ENCODE data around the gene LRRC53.

The LRRC53 gene

DNA sequence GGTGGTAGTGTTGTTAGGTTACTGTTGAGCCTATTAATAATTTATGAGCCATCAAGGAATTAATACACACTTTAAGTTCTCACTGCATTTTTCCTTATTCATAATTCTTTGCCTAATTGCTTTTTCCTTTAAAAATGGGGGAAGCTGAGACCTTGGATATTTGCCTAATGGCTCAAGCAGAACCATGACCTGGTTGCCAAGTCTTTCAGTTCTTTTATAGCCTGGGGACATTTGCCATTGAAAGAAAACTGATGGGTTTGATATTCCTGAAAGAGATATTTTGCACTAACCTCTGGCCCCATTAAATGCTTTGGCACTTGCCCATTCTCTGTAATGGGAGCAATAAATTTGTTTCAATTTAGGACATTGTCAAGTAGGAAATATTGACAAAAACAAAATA lies 18.5 kb upstream of the LRRC53 start:
- no peak overlapping the region for H3K4me3 ChIP-seq (ENCODE audit: low read depth, low read length)
- TF ChIP-seq, protein P1, sequence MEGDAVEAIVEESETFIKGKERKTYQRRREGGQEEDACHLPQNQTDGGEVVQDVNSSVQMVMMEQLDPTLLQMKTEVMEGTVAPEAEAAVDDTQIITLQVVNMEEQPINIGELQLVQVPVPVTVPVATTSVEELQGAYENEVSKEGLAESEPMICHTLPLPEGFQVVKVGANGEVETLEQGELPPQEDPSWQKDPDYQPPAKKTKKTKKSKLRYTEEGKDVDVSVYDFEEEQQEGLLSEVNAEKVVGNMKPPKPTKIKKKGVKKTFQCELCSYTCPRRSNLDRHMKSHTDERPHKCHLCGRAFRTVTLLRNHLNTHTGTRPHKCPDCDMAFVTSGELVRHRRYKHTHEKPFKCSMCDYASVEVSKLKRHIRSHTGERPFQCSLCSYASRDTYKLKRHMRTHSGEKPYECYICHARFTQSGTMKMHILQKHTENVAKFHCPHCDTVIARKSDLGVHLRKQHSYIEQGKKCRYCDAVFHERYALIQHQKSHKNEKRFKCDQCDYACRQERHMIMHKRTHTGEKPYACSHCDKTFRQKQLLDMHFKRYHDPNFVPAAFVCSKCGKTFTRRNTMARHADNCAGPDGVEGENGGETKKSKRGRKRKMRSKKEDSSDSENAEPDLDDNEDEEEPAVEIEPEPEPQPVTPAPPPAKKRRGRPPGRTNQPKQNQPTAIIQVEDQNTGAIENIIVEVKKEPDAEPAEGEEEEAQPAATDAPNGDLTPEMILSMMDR (IDR thresholded peaks at IDR 0.05; ENCODE audit: borderline replicate concordance, insufficient read depth, low read depth, low read length): no peak

DNA sequence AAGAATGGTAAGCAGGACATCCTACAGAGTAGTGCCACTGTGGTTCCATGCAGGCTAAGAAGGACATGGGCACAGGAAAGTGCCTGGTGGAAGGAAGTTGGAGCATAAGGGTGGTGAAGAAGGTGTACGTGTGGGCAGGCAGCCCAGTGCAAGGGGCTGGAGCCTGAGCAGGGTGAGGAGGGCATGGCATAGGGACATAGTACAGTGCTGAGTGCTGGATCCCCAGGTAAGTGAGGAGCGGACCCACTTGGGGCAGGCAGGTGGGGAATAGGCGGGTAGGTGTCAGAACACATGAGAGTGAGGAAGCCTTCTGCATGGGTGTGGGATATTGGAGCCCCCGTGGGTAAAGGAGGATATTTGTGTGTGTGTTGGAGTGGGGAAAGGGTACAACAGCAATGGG lies 15.7 kb upstream of the LRRC53 start:
- TF ChIP-seq, protein P1 (IDR thresholded peaks at IDR 0.05; ENCODE audit: borderline replicate concordance, insufficient read depth, low read depth, low read length): no peak
- H3K4me3 ChIP-seq (ENCODE audit: low read depth, low read length): no peak overlapping the region

DNA sequence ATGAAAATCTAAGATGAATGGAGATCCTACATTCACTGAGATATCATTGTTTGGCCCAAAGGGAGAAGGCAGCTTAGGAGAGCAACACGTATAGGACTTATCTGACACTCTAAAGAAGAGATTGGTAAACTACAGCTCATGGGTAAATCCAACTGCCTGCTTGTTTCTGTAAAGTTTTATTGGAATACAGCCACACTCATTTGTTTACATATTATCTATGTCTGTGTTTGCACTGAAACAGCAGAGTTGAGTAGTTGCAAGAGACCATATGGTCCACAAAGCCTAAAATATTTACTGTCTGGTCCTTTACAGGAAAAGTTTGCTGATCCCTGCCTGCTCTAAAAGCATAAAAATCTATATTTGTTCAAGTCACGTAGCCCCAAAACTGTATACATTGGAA lies 14.3 kb upstream of the LRRC53 start:
- no peak overlapping the region for H3K4me3 ChIP-seq (ENCODE audit: low read depth, low read length)
- TF ChIP-seq, protein P1 (IDR thresholded peaks at IDR 0.05; ENCODE audit: borderline replicate concordance, insufficient read depth, low read depth, low read length): no peak

DNA sequence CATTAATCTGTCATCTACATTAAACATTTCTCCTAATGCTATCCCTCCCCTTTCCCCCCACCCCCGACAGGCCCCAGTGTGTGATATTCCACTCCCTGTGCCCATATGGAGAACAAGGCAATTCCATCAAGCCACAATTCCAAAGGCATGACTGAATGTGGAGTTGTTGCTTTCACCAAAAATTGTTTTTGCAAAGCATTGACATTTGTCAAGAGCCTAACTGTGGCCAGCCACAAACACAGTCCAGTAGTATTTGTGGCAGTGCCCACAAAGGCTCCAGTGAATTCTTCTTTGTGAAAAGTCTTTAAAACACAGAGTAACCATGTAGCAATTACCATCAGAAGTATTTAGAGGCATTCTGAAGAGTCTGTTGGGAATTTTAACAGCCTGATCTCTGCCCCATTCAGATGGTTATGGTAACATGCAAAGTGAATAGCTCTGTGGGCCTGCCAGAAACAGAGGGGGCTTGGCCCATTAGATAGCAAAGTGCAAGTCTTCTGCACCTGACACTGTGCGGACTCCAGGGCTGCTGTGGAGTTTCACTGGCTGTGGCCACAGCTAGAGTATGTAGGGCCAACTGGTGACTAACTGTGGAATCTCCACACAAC lies 11.6 kb upstream of the LRRC53 start:
- TF ChIP-seq, protein P1 (IDR thresholded peaks at IDR 0.05; ENCODE audit: borderline replicate concordance, insufficient read depth, low read depth, low read length): no peak
- H3K4me3 ChIP-seq (ENCODE audit: low read depth, low read length): no peak overlapping the region

DNA sequence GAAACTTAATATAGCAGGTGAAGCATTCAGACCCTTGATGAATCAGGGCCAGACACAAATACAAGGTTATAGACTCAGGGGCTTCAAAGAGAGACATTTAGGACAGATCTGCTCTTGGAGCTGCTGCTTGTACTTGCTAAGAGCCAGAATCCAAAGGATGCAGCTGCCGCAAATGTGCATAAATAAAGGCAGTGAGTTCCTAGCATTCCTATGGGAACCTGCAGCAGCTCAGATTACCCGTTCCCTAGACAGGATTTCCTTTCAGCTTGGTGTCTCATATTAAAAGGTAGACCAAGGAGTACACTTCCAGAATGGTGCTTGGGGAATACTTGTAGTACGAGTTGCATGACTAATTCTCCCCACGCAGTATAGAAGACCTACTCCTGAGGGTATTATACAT lies 9.7 kb upstream of the LRRC53 start:
- TF ChIP-seq, protein P1 (IDR thresholded peaks at IDR 0.05; ENCODE audit: borderline replicate concordance, insufficient read depth, low read depth, low read length): no peak
- no peak overlapping the region for H3K4me3 ChIP-seq (ENCODE audit: low read depth, low read length)

DNA sequence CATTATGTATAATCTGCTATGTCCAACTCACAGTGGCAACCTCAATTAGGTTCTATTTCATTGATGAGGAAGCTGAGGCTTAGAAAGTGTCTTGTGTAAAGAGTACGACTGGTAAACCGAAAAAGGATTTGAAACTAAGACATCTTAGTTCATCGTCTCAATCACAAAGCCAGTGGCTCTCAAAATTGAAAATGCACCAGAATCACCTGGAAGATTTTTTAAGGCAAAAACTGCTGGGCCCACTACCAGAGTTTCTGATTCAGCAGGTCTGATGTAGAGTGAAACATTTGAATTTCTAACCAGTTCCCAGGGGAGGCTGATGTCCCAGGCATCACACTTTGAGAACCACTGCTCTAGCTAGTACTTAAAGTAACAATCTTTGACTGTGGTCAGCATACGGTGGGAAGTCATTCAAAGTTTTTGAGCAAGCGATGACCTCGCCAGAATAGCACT lies 5.2 kb upstream of the LRRC53 start:
- TF ChIP-seq, protein P1 (IDR thresholded peaks at IDR 0.05; ENCODE audit: borderline replicate concordance, insufficient read depth, low read depth, low read length): no peak
- H3K4me3 ChIP-seq (ENCODE audit: low read depth, low read length): no peak overlapping the region
